ENCODE data around the gene DCP1A.
"Not testable (repeated sequence)": the region's sequence is repeated elsewhere in the genome, so short reads cannot be mapped to it uniquely, and the experiment has no call there.

The DCP1A gene

DNA sequence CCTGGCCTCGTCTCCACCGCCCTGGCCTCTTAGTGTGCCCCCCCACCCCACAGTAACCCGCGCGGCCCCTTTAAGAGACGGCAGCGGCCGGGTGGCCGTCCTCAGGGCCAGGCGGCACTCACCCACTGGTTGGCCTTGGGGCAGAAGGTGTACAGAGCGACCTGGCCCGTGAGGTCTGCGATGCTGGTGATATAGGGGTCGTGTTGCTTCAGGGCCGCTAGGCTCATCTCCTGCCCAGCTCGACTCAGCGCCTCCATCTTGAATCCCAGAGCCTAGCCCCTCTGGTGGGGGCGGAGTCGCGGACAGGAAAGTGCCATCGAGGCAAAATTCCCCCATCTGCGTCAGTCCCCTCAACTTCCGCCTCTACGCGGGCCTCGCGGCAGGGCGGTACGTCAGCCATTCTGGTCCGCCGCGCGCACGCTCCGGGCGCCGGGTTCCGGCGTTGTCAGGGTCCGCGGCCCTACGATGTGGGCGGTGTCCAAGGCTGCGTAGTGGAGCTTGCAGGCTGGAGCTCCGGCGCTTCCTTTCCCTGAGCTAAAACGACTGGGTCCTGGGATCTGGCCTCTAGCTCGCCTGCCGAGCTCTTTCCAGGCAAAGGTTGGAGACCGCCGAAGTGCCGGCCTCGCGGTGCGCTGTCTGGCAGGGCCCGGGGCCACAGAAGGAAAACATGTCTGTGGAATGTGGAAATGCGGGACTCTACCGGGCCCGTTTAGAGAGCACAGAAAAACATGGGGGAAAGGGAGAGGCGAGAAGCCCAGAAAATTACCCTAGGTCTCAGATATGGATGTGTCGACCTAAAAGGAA lies at the start of gene DCP1A:
Gene DCP1A, minus strand, starts transcription at position 283 of the 804 bp plus-strand sequence. Its CDS starts 26 bp downstream, at position 257.
- DNase-seq = peak; percentile 96

GRCh38 chr3:53384465-53385423 lies 37.4 kb upstream of the DCP1A start:
- DNase-seq = no peak

- DNase-seq = peak; percentile 19
Measured at GRCh38 chr3:53382106-53382505, 34.8 kb upstream of the DCP1A start.

- no peak for DNase-seq
Measured at GRCh38 chr3:53380306-53380705, 33.0 kb upstream of the DCP1A start.

DNA sequence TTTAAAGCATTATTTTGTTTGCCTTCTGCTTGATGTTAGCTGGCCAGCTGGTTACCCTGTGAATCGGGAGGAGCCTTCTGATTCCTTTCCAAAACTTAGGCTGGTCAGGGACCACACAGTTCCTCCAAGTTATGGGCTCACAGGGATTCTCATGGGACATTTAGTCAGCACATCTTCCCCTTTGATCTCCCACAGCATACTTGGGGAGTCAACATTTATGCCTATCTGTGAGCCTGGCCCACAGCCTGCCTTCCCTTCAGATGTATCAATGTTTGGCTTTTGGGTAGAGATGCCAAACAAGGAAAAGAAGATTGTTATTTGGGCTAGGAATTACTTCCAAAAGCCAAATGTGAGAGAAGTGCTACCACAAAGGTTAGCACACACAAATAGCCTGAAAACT lies 32.6 kb upstream of the DCP1A start:
- no peak for DNase-seq

DNA sequence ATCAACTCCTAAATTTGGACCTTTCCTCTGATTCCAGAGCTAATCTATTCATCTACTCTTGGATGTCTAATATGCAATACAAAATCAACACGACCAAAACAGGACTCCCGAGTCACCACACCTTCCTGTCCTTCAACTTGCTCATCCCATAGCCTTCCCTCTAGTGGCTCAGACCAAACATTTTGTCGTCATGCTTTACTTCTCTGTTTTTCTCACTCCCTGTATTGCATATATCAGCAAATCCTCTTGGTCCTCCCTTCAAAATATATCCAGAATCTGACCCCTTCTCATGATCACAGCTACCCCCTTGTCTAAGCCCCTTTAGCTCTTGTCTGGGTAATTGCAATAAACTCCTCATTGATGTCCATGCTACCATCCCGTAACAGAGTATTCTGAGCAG lies 30.5 kb upstream of the DCP1A start:
- DNase-seq = no peak

- DNase-seq = no peak
Measured at GRCh38 chr3:53376679-53377078, 29.3 kb upstream of the DCP1A start.

DNA sequence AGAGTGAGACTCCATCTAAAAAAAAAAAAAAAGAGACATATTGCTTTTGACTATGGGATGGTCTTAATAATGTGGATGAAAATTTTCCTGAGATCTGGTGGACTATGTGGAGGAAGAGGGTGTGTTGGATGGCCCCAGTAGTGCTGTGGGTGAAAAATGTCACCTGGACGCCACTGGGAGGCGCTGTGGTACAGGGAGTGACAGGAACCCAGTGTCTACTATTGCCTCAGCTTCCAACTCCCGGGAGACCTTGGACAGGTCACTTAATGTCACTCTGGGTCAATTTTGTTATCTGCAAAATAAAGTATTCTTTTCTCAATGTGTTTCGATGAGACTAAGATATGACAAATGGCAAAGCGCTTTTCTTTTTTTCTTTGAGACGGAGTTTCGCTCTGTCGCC lies 27.7 kb upstream of the DCP1A start:
- DNase-seq = peak; percentile 25

DNA sequence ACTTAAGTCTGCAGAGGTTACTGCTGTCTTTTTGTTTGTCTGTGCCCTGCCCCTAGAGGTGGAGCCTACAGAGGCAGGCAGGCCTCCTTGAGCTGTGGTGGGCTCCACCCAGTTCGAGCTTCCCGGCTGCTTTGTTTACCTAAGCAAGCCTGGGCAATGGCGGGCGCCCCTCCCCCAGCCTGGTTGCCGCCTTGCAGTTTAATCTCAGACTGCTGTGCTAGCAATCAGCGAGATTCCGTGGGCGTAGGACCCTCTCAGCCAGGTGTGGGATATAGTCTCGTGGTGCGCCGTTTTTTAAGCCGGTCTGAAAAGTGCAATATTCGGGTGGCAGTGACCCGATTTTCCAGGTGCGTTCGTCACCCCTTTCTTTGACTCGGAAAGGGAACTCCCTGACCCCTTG lies 23.4 kb upstream of the DCP1A start:
- not testable (repeated sequence) for DNase-seq

DNA sequence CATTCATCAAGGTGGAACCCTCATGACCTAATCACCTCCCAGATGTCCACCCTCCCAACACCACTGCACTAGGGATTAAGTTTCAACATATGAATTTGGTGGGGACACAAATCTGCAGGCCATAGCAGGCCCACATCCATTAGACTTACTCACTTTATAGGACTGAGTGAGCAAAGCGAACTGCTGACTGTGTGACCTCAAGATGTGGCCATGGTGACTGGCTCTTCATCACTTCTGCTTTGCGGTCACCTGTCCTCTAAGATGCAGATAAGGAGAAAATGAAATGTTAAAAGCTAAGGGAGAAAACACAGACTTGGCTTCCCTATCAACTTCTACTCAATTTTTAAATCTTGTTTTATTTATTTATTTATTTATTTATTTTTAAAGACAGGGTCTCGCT lies 14.5 kb upstream of the DCP1A start:
- no peak for DNase-seq

DNA sequence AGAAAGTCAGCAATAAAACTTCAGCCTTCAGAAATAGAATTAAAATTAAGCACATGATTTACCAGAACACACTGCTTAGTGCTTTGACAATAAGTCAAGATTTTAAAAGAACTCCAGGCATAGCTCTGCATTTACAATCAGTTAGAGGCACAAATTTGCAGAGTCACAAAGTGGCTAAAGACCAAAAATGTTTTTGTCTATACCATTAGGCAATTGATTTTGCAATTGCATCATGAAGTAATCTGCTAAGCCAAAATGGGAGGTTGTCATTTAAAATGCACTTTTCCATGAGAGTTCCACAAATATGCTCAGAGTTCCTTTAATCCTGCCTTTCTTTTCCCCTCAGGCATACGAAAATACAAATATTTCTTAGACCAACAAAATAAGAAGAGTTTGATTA lies 10.1 kb upstream of the DCP1A start:
- DNase-seq = peak; percentile 31

DNA sequence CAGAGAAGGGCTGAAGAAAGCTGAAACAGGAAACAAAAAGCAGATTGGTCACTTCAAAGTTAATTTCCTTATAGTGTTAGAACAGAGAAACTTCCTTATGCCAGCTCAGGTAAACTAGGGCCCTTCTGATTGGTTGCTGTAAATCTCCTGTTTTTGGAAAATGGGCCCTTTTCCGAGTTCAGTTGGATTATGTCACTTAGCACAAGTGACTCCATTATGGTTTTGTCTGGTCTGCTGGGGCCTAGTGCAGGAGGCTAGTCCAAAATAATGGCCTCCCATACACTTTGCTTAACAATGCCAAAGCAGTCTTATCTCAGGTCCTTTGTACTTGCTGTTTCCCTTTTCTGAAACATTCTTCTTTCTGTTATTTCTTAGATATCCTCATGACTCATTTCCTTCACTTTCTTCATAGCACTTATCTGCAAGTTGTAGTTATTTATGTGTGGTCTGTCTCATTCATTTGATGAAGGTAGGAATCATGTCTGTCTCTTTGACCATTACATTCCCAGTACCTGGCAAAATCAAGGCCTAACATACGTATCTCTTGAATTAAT lies 7.7 kb upstream of the DCP1A start:
- no peak for DNase-seq

DNA sequence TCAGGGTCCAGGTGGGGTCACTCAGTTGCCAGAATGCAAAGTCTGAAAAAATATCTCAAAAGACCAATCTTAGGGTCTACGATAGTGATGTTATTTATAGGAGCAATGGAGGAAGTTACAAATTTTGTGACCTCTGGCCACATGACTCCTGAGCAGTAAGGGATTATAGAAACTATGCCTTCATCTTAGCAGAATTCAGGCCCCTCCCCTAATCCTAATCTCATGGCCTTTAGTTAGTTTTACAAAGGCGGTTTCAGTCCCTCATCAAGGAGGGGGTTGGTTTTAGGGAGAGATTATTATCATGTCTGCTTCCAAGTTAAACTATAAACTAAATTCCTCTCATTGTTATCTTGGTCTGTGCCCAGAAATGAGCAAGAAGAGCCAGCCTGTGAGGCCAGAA lies 5.9 kb upstream of the DCP1A start:
- no peak for DNase-seq

- DNase-seq = peak; percentile 39
Measured at GRCh38 chr3:53350652-53351051, 3.3 kb upstream of the DCP1A start.

GRCh38 chr3:53348118-53348517 lies 775 bp upstream of the DCP1A start:
- DNase-seq = not testable (repeated sequence)

DNA sequence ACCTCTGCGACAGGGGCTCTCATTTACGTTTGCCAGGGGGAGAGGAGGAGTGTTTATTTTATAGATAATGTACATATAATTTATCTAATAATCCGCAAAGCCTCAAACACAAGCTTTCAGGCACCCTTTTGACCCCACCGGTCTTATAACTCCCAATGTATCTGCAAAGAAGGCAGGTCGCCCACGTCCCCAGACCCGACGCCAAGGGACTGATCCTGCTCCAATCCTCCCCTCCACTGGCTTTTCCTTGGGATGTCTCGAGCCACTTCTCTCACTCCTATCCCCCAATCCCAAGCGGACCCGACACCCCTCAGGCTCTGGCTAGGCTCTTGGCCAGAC lies 452 bp downstream of the DCP1A start:
- no peak for DNase-seq

DNA sequence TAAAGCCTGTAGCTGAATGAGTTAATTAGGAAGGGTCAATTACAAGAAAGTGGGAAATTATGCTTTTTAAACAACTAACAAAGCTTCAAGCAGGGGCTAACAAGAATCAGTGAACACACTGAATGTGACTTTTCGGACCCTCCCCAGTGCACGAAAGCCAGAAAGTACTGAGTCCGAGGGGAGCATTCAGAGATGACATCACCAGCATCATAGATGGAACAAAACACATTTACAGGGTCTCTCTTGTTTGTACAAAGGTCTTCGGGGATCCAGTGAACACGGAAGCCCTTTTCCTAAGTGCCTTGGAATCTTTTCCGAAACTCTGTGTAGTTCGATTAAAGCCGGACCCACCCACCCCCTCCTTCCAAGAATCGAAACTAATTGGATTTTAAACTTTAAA lies 829 bp downstream of the DCP1A start:
- DNase-seq = peak; percentile 9

DNA sequence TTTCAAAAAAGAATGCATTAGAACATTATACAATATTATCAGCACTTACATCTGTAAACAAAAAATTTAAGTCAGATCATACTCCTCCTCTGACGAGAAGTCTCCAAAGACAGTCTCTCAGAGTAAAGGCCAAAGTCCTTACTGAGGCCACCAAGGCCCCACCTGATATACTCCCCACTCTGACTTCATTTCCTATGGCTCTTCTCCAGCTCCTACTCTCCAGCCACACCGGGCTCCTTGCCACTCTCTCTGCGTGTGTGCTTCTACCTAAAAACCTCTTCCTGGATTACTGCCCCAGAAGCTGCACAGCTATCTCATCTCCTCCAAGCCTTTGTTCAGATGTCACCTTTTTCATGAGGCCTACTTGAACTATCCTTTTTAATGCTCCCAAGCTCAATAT lies 5.0 kb downstream of the DCP1A start:
- no peak for DNase-seq

DNA sequence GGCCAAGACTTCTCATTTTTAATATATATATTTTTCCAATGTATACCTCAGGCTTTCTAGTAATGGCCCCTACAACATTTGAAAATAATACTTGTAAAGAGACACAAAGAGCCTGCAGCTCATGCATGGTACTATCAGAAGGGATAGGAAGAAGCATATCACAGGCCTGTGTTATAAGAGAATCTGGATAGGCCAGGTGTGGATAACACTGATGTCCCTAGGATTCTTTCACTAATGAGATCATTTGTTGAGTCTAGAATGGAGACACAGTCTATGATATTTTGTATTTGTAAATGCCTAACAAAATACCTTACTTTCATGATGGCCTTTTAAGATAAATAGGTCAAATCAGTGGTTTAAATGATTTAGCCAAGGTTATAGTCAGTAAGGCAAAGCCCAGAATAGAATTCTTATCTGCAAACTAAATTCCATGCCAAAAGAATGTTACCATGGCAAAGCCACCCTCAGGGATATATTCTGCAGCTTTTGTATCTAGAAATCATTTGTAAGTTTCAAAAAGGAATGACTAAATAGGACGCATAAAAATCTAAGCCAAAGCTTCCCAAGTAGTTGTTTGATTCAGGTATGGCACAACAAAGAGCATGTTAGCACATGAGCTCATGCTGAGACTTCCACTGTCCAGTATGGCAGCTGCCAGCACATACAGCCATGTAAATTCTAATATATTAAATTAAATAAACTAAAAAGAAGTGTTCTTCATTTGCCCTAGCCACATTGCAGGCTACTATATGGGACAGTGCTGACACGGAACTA lies 10.0 kb downstream of the DCP1A start:
- no peak for DNase-seq

GRCh38 chr3:53334742-53335141 lies 12.6 kb downstream of the DCP1A start:
- DNase-seq = no peak

GRCh38 chr3:53331871-53332270 lies 15.5 kb downstream of the DCP1A start:
- DNase-seq = no peak

DNA sequence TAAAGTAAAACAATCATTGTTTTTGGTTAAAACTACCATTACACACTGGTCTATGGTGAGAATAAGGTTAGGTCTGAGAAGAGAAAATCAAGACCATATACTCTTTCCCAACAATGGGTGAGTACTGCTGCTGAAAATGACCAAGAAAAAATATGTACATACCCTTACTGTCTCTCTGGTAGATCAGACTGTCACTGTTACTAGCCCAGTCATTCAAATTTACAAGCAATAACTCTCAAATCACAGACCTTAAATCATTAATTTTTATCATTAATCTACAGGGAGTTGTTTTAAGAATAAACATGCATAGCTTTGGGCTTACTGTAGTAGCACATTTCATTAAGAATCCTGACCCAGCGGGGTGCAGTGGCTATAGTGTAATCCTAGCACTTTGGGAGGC lies 17.4 kb downstream of the DCP1A start:
- DNase-seq = no peak

GRCh38 chr3:53328746-53329145 lies 18.6 kb downstream of the DCP1A start:
- DNase-seq = no peak
